GM06990 (cell line): ENCODE data around the gene SLC41A3.

Experiments used
- DNase-seq: peaks from one replicate; pipeline ENCODE4 v3.0.0-alpha.2; 2011; ENCODE audit not compliant: insufficient read length; ENCODE audit errors: extremely low read depth
- H3K27me3 ChIP-seq: replicated peaks from 2 replicates; pipeline ENCODE4 v1.6.0; 2011; ENCODE audit warnings: low read length; ENCODE audit not compliant: control insufficient read depth, insufficient read depth
- H3K36me3 ChIP-seq: 2 replicates; pipeline ENCODE4 v1.5.1; 2011; ENCODE audit warnings: low read length; ENCODE audit not compliant: control insufficient read depth, insufficient read depth
- H3K4me3 ChIP-seq: replicated peaks from 2 replicates; pipeline ENCODE4 v1.5.1; 2011; ENCODE audit warnings: low read depth, mild to moderate bottlenecking, control low read depth, low read length
- CTCF ChIP-seq: IDR thresholded peaks from 2 replicates; pipeline ENCODE4 v1.5.1; 2011; ENCODE audit warnings: low read length, control low read depth, mild to moderate bottlenecking, inconsistent platforms; ENCODE audit not compliant: insufficient read depth, poor library complexity, severe bottlenecking

SLC41A3 gene

GRCh38 chr3:126033051-126033745 lies 50.7 kb downstream of the SLC41A3 start:
- no peak for DNase-seq
- no peak for TF ChIP-seq CTCF
- no peaks in the 10 kb centered on the region for H3K36me3 ChIP-seq
- H3K4me3 ChIP-seq = no peak overlapping the region
- no peaks in the 10 kb centered on the region for H3K27me3 ChIP-seq

GRCh38 chr3:126031981-126032471 lies 51.9 kb downstream of the SLC41A3 start:
- no peak for TF ChIP-seq CTCF
- Histone ChIP-seq H3K27me3 (no peaks in the 10 kb centered on the region), H3K4me3 (no peak overlapping the region), H3K36me3 (no peaks in the 10 kb centered on the region)
- no peak for DNase-seq

- Histone ChIP-seq H3K27me3 (no peaks in the 10 kb centered on the region), H3K36me3 (no peaks in the 10 kb centered on the region), H3K4me3 (no peak overlapping the region)
- no peak for TF ChIP-seq CTCF
- DNase-seq = no peak
Observed at GRCh38 chr3:126030455-126030854, 53.5 kb downstream of the SLC41A3 start.

GRCh38 chr3:126029241-126029640 lies 54.7 kb downstream of the SLC41A3 start:
- no peak for DNase-seq
- no peaks in the 10 kb centered on the region for H3K27me3 ChIP-seq
- H3K36me3 ChIP-seq = peaks cover under 1% of the 10 kb centered on the region; the same call in 1 of the 2 replicates
- no peak for TF ChIP-seq CTCF
- no peak overlapping the region for H3K4me3 ChIP-seq

- peaks cover 2% of the 10 kb centered on the region; the same call in 1 of the 2 replicates for H3K36me3 ChIP-seq
- TF ChIP-seq CTCF = no peak
- H3K27me3 ChIP-seq = no peaks in the 10 kb centered on the region
- no peak for DNase-seq
- no peak overlapping the region for H3K4me3 ChIP-seq
Observed at GRCh38 chr3:126028096-126028495, 55.8 kb downstream of the SLC41A3 start.
